ENCODE results near the gene BICD1.
A peak's percentile ranks its signal among the peaks of the same experiment; 100 is the strongest.

The BICD1 gene

GRCh38 chr12:32365473-32366064 is 258.9 kb downstream of the BICD1 start:
- TF ChIP-seq CTCF (IDR thresholded peaks at IDR 0.05) = peak; percentile 70 to 78
- Histone ChIP-seq H3K4me1 (no peaks in the 10 kb centered on the region), H3K4me3 (no peak overlapping the region), H3K27ac (no peak overlapping the region), H3K27me3 (no peaks in the 10 kb centered on the region), H3K36me3 (peaks cover 0 to 4% (median 0%) of the 10 kb centered on the region in 3 donors), H3K9me3 (no peaks in the 10 kb centered on the region)
- peak in 1 of 2 donors; percentile 37 for DNase-seq
- intact Hi-C loops (cut with DNase I; ENCODE audit: low total_unique reads) = loop anchor here (2.0 kb wide), 1 partner anchor 307 kb away; no protein-coding TSS in a partner anchor

- Histone ChIP-seq H3K27ac (no peak overlapping the region), H3K4me1 (no peaks in the 10 kb centered on the region), H3K36me3 (peaks cover 0 to 4% (median 0%) of the 10 kb centered on the region in 3 donors), H3K9me3 (no peaks in the 10 kb centered on the region), H3K27me3 (no peaks in the 10 kb centered on the region), H3K4me3 (no peak overlapping the region)
- no peak for DNase-seq
- no peak for TF ChIP-seq CTCF (IDR thresholded peaks at IDR 0.05)
- intact Hi-C loops (cut with DNase I; ENCODE audit: low total_unique reads) = no loop called here
These were observed 260.1 kb downstream of the BICD1 start for GRCh38 chr12:32366714-32367113.

GRCh38 chr12:32367381-32367780 is 260.7 kb downstream of the BICD1 start:
- Histone ChIP-seq H3K4me3 (no peak overlapping the region), H3K36me3 (peaks cover 0 to 4% (median 0%) of the 10 kb centered on the region in 3 donors), H3K9me3 (no peaks in the 10 kb centered on the region), H3K4me1 (no peaks in the 10 kb centered on the region), H3K27ac (no peak overlapping the region), H3K27me3 (no peaks in the 10 kb centered on the region)
- no peak for TF ChIP-seq CTCF (IDR thresholded peaks at IDR 0.05)
- intact Hi-C loops (cut with DNase I; ENCODE audit: low total_unique reads) = no loop called here
- DNase-seq = no peak

- Histone ChIP-seq H3K4me1 (no peaks in the 10 kb centered on the region), H3K27ac (no peak overlapping the region), H3K36me3 (peaks cover 0 to 4% (median 0%) of the 10 kb centered on the region in 3 donors), H3K4me3 (no peak overlapping the region), H3K9me3 (no peaks in the 10 kb centered on the region), H3K27me3 (no peaks in the 10 kb centered on the region)
- intact Hi-C loops (cut with DNase I; ENCODE audit: low total_unique reads) = no loop called here
- no peak for TF ChIP-seq CTCF (IDR thresholded peaks at IDR 0.05)
- no peak for DNase-seq
These were observed 262.6 kb downstream of the BICD1 start for GRCh38 chr12:32369202-32369601.

GRCh38 chr12:32377344-32378055 is 270.9 kb downstream of the BICD1 start:
- Histone ChIP-seq H3K4me3 (no peak overlapping the region), H3K9me3 (no peaks in the 10 kb centered on the region), H3K4me1 (no peaks in the 10 kb centered on the region), H3K27ac (no peak overlapping the region), H3K36me3 (no peaks in the 10 kb centered on the region), H3K27me3 (no peaks in the 10 kb centered on the region)
- DNase-seq = no peak
- intact Hi-C loops (cut with DNase I; ENCODE audit: low total_unique reads) = no loop called here
- no peak for TF ChIP-seq CTCF (IDR thresholded peaks at IDR 0.05)

All from tibial artery (tissue), 4 donors.